CD14-positive monocyte (primary cell): ENCODE measurements around the gene ACBD6. TPM values are rescaled to one million over a fixed set of nuclear protein-coding genes. Genes with fewer than 3 reads are reported as not detected.
A peak's percentile ranks its signal among the peaks of the same experiment; 100 is the strongest.

Source experiments
- DNase-seq, 3 donors: peaks; one replicate each; pipeline ENCODE4 v3.0.0-alpha.2; 2011 to 2022
- H2AFZ ChIP-seq: 2 replicates; pipeline ENCODE4 v1.6.0; 2012; ENCODE audit warnings: mild to moderate bottlenecking, low read depth, low read length, inconsistent platforms; ENCODE audit not compliant: insufficient read depth, poor library complexity, severe bottlenecking
- H3K27ac ChIP-seq, 2 donors: 1 replicate in 1 of 2; 2 replicates in 1 of 2; pipeline ENCODE4 v1.5.1; 2012 to 2013; ENCODE audit warnings: low read length in 2 of 2, control low read depth in 1 of 2, inconsistent platforms in 1 of 2, low read depth in 1 of 2, mild to moderate bottlenecking in 1 of 2
- H3K27me3 ChIP-seq, 2 donors: one replicate each; pipeline versions ENCODE4 v1.6.0 to v1.6.1; 2011 to 2013; ENCODE audit warnings: low read length in 2 of 2; ENCODE audit not compliant: control insufficient read depth in 2 of 2, insufficient read depth in 2 of 2
- H3K36me3 ChIP-seq, 2 donors: replicated peaks in 1 of 2; 1 replicate in 1 of 2; 2 replicates in 1 of 2; pipeline versions ENCODE4 v1.5.1 to v1.6.1; 2012 to 2013; ENCODE audit warnings: low read length in 2 of 2, control low read depth in 1 of 2, inconsistent platforms in 1 of 2, mild to moderate bottlenecking in 1 of 2; ENCODE audit not compliant: insufficient read depth in 2 of 2, control insufficient read depth in 1 of 2
- H3K4me1 ChIP-seq, 2 donors: 1 replicate in 1 of 2; 2 replicates in 1 of 2; pipeline versions ENCODE4 v1.5.1 to v1.6.1; 2012 to 2013; ENCODE audit warnings: low read length in 2 of 2, control low read depth in 1 of 2, inconsistent platforms in 1 of 2, mild to moderate bottlenecking in 1 of 2, moderate library complexity in 1 of 2; ENCODE audit not compliant: insufficient read depth in 2 of 2, control insufficient read depth in 1 of 2
- H3K4me2 ChIP-seq: replicated peaks from 2 replicates; pipeline ENCODE3; 2012; ENCODE audit warnings: low read length, moderate library complexity, mild to moderate bottlenecking; ENCODE audit not compliant: poor library complexity, severe bottlenecking; ENCODE audit errors: extremely low read depth
- H3K4me3 ChIP-seq, 3 experiments: fragments of 200-600 bp in 1 of 3; sonication (generic) in 1 of 3; replicated peaks in 1 of 3; 1 replicate in 2 of 3; 2 replicates in 1 of 3; pipeline ENCODE4 v1.5.1; 2011 to 2013; ENCODE audit warnings: low read length in 3 of 3, mild to moderate bottlenecking in 3 of 3, control low read depth in 2 of 3, low read depth in 2 of 3, inconsistent platforms in 1 of 3, moderate library complexity in 1 of 3
- H3K79me2 ChIP-seq: 2 replicates; pipeline ENCODE4 v1.6.0; 2012; ENCODE audit warnings: mild to moderate bottlenecking, control low read depth, inconsistent platforms, low read length, moderate library complexity; ENCODE audit not compliant: insufficient read depth
- H3K9ac ChIP-seq: 2 replicates; pipeline ENCODE4 v1.6.0; 2017; ENCODE audit warnings: low read length, mild to moderate bottlenecking; ENCODE audit not compliant: insufficient read depth, poor library complexity, severe bottlenecking
- H3K9me3 ChIP-seq, 2 donors: replicated peaks in 1 of 2; 1 replicate in 1 of 2; 2 replicates in 1 of 2; pipeline versions ENCODE4 v1.5.1 to v1.6.1; 2012 to 2013; ENCODE audit warnings: low read length in 2 of 2, control low read depth in 1 of 2; ENCODE audit not compliant: control insufficient read depth in 1 of 2, insufficient read depth in 1 of 2
- H4K20me1 ChIP-seq: 2 replicates; pipeline ENCODE4 v1.6.0; 2012; ENCODE audit warnings: mild to moderate bottlenecking, low read length, control low read depth, moderate library complexity; ENCODE audit not compliant: insufficient read depth
- H3K27ac Mint-ChIP-seq, 7 donors: one replicate each; pipeline ENCODE4 v1.8.0; 2020; ENCODE audit warnings: mild to moderate bottlenecking in 7 of 7, mixed read lengths in 7 of 7, moderate library complexity in 6 of 7, inconsistent platforms in 2 of 7
- H3K27me3 Mint-ChIP-seq, 3 donors: one replicate each; pipeline ENCODE4 v1.8.0; 2021 to 2022; ENCODE audit warnings: low read depth in 3 of 3, mild to moderate bottlenecking in 3 of 3, mixed read lengths in 3 of 3, moderate library complexity in 3 of 3, inconsistent platforms in 1 of 3
- H3K36me3 Mint-ChIP-seq, 2 donors: one replicate each; pipeline ENCODE4 v1.8.0; 2020; ENCODE audit warnings: mixed read lengths in 2 of 2, inconsistent platforms in 1 of 2, mild to moderate bottlenecking in 1 of 2
- H3K4me1 Mint-ChIP-seq: one replicate; pipeline ENCODE4 v1.8.0; 2020; ENCODE audit warnings: mild to moderate bottlenecking, mixed read lengths
- H3K4me3 Mint-ChIP-seq, 2 donors: one replicate each; pipeline ENCODE4 v1.8.0; 2020; ENCODE audit warnings: mild to moderate bottlenecking in 2 of 2, mixed read lengths in 2 of 2, moderate library complexity in 1 of 2
- H3K9me3 Mint-ChIP-seq, 7 donors: one replicate each; pipeline ENCODE4 v1.8.0; 2020 to 2022; ENCODE audit warnings: mixed read lengths in 7 of 7, mild to moderate bottlenecking in 6 of 7, moderate library complexity in 6 of 7, inconsistent platforms in 2 of 7
- CTCF ChIP-seq: fragments of 200-600 bp; IDR thresholded peaks from one replicate; pipeline ENCODE4 v1.8.0; 2022; ENCODE audit warnings: antibody characterized with exemption, mild to moderate bottlenecking
- WGBS: methylation state at CpG from one replicate; pipeline ENCODE4 v1.1.5; 2013; ENCODE audit warnings: missing lambda C conversion rate; ENCODE audit not compliant: insufficient coverage; 5-methylcytosine and 5-hydroxymethylcytosine counted together
- intact Hi-C, 2 donors: fragments of 100-400 bp; cut with micrococcal nuclease; formaldehyde crosslinking; loops; one replicate each; pipeline versions ENCODE4 v1.15.0 to v1.15.1; 2023
- polyA plus RNA-seq, 3 donors: library from polyadenylated mRNA; depleted of rRNA in 1 of 3; unstranded in 2 of 3; stranded (reverse) in 1 of 3; fragments of 300-500 nt in 2 of 3; fragments of >200 nt in 1 of 3; fragmentation: Illumina TruSeq in 2 of 3; gene quantifications; 1 replicate in 2 of 3; 2 replicates in 1 of 3; pipeline ENCODE4 v1.2.3, GENCODE V29; 2012 to 2021

ACBD6 gene
- polyA plus RNA-seq, 3 donors = 19.3 to 35.3 (median 19.7) TPM

- DNase-seq = peak in 1 of 3 donors; percentile 6
- H3K9me3 Mint-ChIP-seq = no peaks in the 10 kb centered on the region
- Histone ChIP-seq H4K20me1 (no peaks in the 10 kb centered on the region), H3K27ac (no peak overlapping the region), H3K4me3 (no peak overlapping the region), H3K27me3 (no peaks in the 10 kb centered on the region), H3K9me3 (no peaks in the 10 kb centered on the region), H2AFZ (peak overlapping the region; percentile 23), H3K79me2 (no peaks in the 10 kb centered on the region), H3K36me3 (no peaks in the 10 kb centered on the region), H3K4me2 (no peak overlapping the region), H3K4me1 (peaks cover 5 to 8% of the 10 kb centered on the region in 2 donors), H3K9ac (no peak overlapping the region)
- intact Hi-C loops = loop anchor here in 1 of 2 donors (5.0 kb wide), 1 partner anchor 337 kb away; no protein-coding TSS in a partner anchor
- no peaks in the 10 kb centered on the region for H3K36me3 Mint-ChIP-seq
- H3K4me3 Mint-ChIP-seq = peak overlapping the region in 1 of 2 donors; percentile 80
- H3K4me1 Mint-ChIP-seq = peaks cover 10% of the 10 kb centered on the region
- no peak overlapping the region for H3K27ac Mint-ChIP-seq
- peaks cover 0 to 1% (median 0%) of the 10 kb centered on the region in 3 donors for H3K27me3 Mint-ChIP-seq
- WGBS = 50% methylated on average over 4 of the region's 7 CpGs
- TF ChIP-seq CTCF = no peak
Observed at GRCh38 chr1:180524915-180525714, 22.7 kb upstream of the ACBD6 start.

- intact Hi-C loops = loop anchor here in 1 of 2 donors (5.0 kb wide), 1 partner anchor 338 kb away; no protein-coding TSS in a partner anchor
- H3K4me1 ChIP-seq = peaks cover 5 to 8% of the 10 kb centered on the region in 2 donors
- H4K20me1 ChIP-seq = no peaks in the 10 kb centered on the region
Observed at GRCh38 chr1:180524160-180524914, 22.0 kb upstream of the ACBD6 start.

More at GRCh38 chr1:180524160-180524914, 22.0 kb upstream of the ACBD6 start:
- peaks cover 0 to 2% (median 1%) of the 10 kb centered on the region in 3 donors for H3K27me3 Mint-ChIP-seq
- no peaks in the 10 kb centered on the region for H3K9me3 Mint-ChIP-seq
- no peak overlapping the region for H3K4me3 Mint-ChIP-seq
- Histone ChIP-seq H2AFZ (no peak overlapping the region), H3K4me2 (no peak overlapping the region), H3K27ac (no peak overlapping the region), H3K36me3 (no peaks in the 10 kb centered on the region), H3K9ac (no peak overlapping the region), H3K4me3 (no peak overlapping the region), H3K79me2 (no peaks in the 10 kb centered on the region), H3K9me3 (no peaks in the 10 kb centered on the region), H3K27me3 (no peaks in the 10 kb centered on the region)
- H3K27ac Mint-ChIP-seq = no peak overlapping the region
- TF ChIP-seq CTCF = no peak
- H3K36me3 Mint-ChIP-seq = no peaks in the 10 kb centered on the region
- WGBS = 100% methylated on average over 4 of the region's 7 CpGs
- H3K4me1 Mint-ChIP-seq = peaks cover 10% of the 10 kb centered on the region
- no peak for DNase-seq
